HEK293T (cell line): Measurements from ENCODE around the gene ANK2.

Experiments used
- BHLHE40 ChIP-seq: fragments of 450-650 bp; IDR thresholded peaks from 2 replicates; pipeline ENCODE4 v1.6.1; 2016; ENCODE audit warnings: mild to moderate bottlenecking, moderate library complexity, borderline replicate concordance
- FOXA1 ChIP-seq: fragments of 450-650 bp; IDR thresholded peaks from 2 replicates; pipeline ENCODE4 v1.6.1; 2016; ENCODE audit warnings: mild to moderate bottlenecking
- FOXM1 ChIP-seq: fragments of 450-650 bp; IDR thresholded peaks from 2 replicates; pipeline ENCODE4 v1.6.1; 2017; ENCODE audit warnings: mild to moderate bottlenecking, borderline replicate concordance
- L3MBTL2 ChIP-seq: fragments of 450-650 bp; conservative IDR thresholded peaks from 2 replicates; pipeline ENCODE4 v1.6.1; 2016; ENCODE audit warnings: mild to moderate bottlenecking
- SP1 ChIP-seq: fragments of 450-650 bp; IDR thresholded peaks from 2 replicates; pipeline ENCODE4 v1.6.1; 2017
- SUZ12 ChIP-seq: fragments of 450-650 bp; IDR thresholded peaks from 2 replicates; pipeline ENCODE4 v1.6.1; 2016; ENCODE audit warnings: mild to moderate bottlenecking
- TARDBP ChIP-seq: fragments of 450-650 bp; IDR thresholded peaks from 2 replicates; pipeline ENCODE4 v1.6.1; 2016

GRCh38 chr4:113116414-113117357 lies 67.2 kb downstream of the ANK2 start:
- no peak for TF ChIP-seq BHLHE40
- TF ChIP-seq TARDBP = no peak
- TF ChIP-seq L3MBTL2 = no peak
- no peak for TF ChIP-seq FOXM1
- no peak for TF ChIP-seq SP1
- no peak for TF ChIP-seq FOXA1
- TF ChIP-seq SUZ12 = no peak
